Stomach (tissue), 4 donors: Measurements from ENCODE around the gene CYS1.

Experiments
- CTCF ChIP-seq, 7 experiments: fragments of 450-650 bp in 4 of 7; fragments of 200-600 bp in 3 of 7; sonication (generic) in 3 of 7; IDR thresholded peaks; one replicate each; pipeline ENCODE4 v1.5.1; 2016 to 2019; ENCODE audit warnings: antibody characterized with exemption in 7 of 7, control low read depth in 2 of 7, mild to moderate bottlenecking in 1 of 7
- EP300 ChIP-seq: sonication (generic); formaldehyde crosslinking; IDR thresholded peaks from one replicate; pipeline ENCODE4 v1.6.1; 2017; ENCODE audit warnings: antibody characterized with exemption
- POLR2A ChIP-seq, 4 donors: fragments of 450-650 bp; IDR thresholded peaks; one replicate each; pipeline ENCODE4 v1.6.1; 2016; ENCODE audit warnings: antibody characterized with exemption in 4 of 4, control low read depth in 2 of 4, mild to moderate bottlenecking in 1 of 4, moderate library complexity in 1 of 4
- POLR2AphosphoS5 ChIP-seq, 3 donors: sonication (generic); formaldehyde crosslinking; IDR thresholded peaks; one replicate each; pipeline ENCODE4 v1.6.1; 2016; ENCODE audit warnings: antibody characterized with exemption in 3 of 3

DNA sequence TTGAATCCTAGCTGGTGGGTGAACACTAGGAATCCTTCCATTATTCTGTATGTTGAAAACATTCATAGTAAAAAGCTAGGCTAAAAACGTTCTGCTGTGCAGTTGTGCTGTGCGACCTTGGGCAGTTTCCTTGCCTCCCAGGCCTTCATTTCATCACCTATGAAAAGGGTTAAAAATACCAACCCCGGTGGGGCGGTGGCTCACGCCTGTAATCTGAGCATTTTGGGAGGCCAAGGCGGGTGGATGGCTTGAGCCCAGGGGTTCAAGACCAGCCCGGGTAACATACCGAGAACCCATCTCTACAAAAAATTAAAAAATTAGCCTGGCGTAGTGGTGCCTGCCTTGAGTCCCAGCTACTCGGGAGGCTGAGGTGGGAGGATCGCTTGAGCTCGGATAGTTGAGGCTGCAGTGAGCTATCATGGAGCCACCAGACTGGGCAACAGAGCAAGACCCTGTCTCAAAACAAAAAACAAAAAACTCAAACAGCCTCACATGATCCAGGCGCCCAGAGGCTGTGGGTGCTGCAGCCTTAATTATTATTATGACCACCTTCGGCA, 39.5 kb upstream of the CYS1 start:
- TF ChIP-seq POLR2AphosphoS5 (IDR thresholded peaks at IDR 0.05) (no peak), CTCF (IDR thresholded peaks at IDR 0.05) (no peak), EP300 (no peak), POLR2A (IDR thresholded peaks at IDR 0.05) (no peak)
